GM18861 (cell line): Measurements from ENCODE around the gene COPS9.

ENCODE experiments used
- ATAC-seq: cut with Tn5 transposase; IDR thresholded peaks from one replicate; pipeline ENCODE4 v1.9.1; 2021; ENCODE audit not compliant: unreplicated experiment

COPS9 gene

GRCh38 chr2:240151477-240152031 is 15.4 kb upstream of the COPS9 start:
- no peak for ATAC-seq

GRCh38 chr2:240149943-240150784 is 14.1 kb upstream of the COPS9 start:
- no peak for ATAC-seq

GRCh38 chr2:240147911-240148587 is 11.9 kb upstream of the COPS9 start:
- ATAC-seq, result no peak

DNA sequence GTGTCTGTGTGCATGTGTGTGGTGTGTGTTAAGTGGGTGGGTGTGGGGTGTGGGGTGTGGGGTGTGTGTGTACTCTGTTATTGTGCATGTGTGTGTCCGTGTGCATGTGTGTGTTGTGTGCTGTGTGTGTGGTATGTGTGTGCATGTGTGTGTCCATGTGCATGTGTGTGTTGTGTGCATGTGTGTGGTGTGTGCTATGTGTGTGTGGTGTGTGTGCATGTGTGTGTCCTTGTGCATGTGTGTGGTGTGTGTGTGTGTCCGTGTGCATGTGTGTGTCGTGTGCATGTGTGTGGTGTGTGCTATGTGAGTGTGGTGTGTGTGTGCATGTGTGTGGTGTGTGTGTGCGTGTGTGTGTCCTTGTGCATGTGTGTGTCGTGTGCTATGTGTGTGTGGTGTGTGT is 11.3 kb upstream of the COPS9 start:
- no peak for ATAC-seq

GRCh38 chr2:240146627-240147278 is 10.6 kb upstream of the COPS9 start:
- no peak for ATAC-seq

DNA sequence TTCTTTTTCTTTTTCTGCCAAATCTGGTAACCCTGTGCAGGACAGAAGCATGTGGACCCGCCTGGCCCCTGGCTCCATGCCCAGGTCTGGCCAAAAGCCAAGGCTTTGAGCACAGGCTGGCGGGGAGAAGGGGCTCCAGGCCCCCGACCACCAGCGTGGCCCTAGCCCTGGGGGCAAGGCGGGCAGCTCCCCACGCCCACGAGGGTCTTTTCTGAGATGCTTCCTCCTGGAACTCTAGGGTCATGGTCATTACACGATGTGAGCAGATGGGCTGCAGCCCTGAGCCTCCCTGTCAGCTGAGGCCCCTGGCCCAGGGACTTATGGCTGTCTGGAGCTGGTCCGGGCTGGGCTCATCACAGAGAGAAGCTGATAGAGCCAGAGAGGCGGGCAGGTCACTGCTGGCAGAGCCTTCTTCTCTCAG is 10.0 kb upstream of the COPS9 start:
- no peak for ATAC-seq

GRCh38 chr2:240145461-240145860 is 9.4 kb upstream of the COPS9 start:
- no peak for ATAC-seq

DNA sequence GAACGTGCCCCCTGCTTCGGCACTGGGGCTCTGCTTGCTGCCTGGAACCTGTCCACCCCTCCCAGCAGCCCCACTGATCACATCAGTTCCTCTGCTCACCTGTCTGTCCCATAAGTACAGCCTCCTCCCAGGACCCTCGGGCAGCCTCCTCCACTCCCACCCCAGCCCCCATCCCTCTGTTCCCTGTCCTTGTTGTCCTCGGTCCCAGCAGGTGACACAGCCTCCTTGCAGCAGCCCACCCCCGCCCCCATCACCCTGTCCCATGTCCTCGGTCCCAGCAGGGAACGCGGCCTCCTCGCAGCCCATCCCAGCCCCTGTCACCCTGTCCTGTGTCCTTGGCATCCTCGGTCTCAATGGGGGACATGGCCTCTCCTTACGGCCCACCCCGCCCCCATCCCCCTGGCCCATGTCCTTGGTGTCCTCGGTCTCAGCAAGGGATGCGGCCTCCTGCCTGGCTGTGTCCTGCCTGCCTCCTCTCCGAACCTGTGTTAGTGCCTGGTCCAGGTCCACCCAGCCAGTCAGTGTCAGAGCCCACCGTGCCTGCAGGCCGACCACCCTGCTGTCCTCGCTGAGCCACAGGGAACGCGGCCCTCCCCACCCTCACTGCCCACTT is 8.7 kb upstream of the COPS9 start:
- no peak for ATAC-seq

DNA sequence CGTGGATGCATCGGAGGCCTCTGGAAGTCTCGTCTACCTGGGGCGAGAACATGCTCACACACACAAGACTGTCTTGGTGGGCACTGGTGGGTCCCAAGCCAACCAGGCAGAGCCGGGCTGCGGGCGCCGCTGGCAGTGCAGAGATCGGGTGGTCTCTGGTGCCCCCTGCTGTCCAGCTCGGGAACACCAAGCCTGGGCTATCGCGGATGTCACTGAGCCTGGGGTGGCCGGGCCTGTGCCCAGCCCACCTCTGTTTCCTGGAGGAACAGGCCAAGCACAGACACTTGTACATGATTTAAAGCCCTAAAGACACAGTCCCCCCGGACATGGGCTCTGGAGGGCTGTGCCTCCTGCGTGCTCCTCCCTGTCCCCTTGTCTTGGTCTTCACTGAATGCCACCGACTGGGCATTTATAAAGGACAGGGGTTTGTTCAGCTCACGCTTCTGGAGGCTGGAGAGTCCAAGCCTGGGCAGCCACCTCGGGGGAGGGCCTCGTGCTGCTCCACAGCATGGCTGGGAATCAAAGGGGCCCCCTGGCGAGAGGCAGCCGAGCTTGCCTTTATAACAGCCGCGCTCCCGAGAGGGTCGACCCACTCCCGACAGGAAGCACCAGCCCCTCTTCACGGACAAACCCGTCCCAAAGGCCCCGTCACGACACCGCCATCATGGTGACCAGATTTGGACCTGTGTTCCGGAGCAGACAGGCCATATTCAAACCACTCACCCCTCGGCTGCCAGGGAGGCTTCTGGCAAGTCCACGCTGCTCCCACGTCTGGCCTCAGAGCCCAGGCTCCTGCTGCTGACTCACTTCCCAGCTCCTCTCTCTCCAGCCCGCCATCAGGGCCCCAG is 7.9 kb upstream of the COPS9 start:
- no peak for ATAC-seq

DNA sequence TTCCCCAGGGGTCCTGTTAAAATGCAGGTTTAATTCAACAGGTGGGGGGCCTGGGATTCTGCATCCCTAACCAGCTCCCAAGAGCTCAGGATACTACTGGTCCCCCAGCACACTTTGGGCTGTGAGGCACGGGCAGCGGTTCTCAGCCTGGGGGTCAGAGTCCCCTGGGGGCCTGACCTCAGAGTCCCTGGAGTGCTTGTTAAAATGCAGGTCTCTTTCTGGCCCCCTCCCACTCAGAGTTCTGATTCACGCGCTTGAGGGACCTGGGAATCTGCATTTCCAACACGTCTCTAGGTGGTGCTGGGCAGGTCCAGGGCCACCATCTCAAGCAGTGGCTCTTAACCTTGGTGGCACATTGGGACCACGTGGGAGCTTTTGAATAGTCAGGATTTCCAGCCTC is 7.2 kb upstream of the COPS9 start:
- no peak for ATAC-seq

GRCh38 chr2:240142859-240143258 is 6.8 kb upstream of the COPS9 start:
- ATAC-seq, result no peak

GRCh38 chr2:240142256-240142775 is 6.2 kb upstream of the COPS9 start:
- no peak for ATAC-seq

DNA sequence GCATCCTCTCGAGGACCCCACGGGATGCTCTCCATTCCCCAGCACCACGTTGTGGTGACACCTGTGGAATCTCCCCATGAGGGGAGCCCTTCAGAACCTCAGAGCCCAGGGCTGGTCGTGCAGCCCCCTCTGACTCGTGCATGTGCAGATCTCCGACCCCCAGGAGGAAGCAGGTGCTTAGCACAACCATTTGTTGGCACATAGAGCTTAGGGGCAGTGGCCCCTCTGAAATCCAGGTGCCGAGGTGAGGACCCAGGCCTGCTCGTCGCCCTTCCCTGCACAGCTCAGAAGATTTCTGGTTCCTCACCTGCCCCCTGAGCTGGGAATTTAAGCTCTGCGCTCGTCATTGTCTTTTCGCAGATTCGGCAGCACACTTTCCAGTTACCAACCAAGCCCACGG is 5.6 kb upstream of the COPS9 start:
- no peak for ATAC-seq

- no peak for ATAC-seq
Observed at GRCh38 chr2:240140920-240141319, 4.8 kb upstream of the COPS9 start.

- ATAC-seq, result no peak
Observed at GRCh38 chr2:240140511-240140910, 4.4 kb upstream of the COPS9 start, which contains the start of gene OTOS. Gene OTOS (minus strand): TSS chr2:240140658. CDS start chr2:240140326, 332 bp downstream.

DNA sequence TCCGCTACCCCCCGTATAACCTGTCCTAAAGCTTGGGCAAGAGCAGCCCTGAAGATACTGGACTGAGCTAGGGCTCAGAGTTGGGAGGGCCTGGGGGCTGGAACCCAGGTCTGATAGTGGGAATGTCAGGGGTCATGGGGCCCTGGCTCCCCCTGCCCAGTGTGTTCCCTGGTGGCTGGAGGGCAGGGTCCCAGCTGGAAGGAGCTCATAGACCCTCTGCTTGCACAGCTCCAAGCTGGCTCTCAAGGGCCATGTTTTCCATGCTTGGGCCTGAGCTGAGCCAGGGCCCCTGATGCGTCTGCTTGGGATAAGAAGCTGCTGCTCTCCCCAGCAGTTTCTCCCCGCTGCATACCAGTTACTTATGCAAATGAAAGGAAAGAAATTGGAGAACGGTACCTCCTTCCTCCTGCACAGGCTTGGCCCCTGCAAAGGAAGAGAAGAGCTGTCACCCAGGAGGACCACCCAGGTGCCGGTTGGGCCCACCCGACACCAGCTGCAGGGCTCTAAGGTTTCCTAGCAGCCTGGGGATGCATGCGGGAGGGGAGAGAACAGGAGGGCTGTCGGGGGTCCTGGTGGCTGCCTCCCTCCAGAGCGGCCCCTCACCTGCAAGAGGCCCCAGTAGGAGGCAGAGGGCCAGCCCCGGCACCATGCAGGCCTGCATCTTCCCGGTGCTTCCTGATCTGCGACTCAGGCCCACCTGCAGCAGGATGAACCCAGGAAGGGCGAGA is 3.7 kb upstream of the COPS9 start:
- ATAC-seq, result no peak

- ATAC-seq, result no peak
Observed at GRCh38 chr2:240139011-240139441, 2.9 kb upstream of the COPS9 start.

DNA sequence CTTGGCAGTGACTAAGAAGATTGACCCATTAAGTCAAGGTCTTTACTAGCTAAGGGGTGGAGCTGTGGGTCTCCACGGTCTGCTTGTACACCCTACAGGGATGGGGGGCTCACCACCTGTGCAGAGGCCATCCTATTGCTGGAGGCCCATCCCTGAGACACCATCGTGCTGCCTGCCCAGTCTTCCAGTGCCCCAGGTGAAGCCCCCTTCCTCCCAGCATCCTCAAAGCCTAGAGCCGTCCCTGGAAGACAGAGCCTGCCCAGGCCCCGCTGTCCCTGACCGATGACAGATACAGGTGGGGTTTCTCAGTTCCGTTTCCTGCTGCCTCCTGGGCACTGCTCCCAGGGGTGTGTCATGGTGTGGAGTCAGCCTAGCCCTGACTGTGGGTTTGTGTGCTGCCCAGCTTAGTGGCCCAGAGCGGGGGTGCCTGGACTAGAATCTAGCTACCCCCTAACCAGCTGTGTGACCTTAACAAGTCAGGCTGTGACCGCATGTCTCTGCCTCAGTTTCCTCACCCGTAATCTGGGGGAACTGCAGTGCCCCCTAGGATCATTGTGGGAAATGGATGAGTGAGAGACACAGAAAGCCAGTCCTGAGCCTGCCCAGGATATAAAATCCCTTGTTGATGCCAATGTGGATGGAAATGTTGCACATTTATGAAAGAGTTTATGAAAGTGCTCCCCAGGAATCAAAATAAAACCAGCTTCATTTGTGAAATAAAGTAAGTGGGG is 2.3 kb upstream of the COPS9 start:
- ATAC-seq, result no peak
